Lower leg skin (tissue), 4 donors: ENCODE measurements around the gene PCGF5. TPM values are rescaled to one million over a fixed set of nuclear protein-coding genes. Genes with fewer than 3 reads are reported as not detected.

Source experiments
- DNase-seq, 2 donors: peaks; one replicate each; pipeline ENCODE4 v3.0.0-alpha.2; 2019; ENCODE audit warnings: low spot score in 2 of 2
- H3K4me3 ChIP-seq: fragments of 200-600 bp; sonication (generic); 2 replicates; pipeline ENCODE4 v1.5.1; 2017; ENCODE audit warnings: mild to moderate bottlenecking, low read depth; ENCODE audit not compliant: poor library complexity, severe bottlenecking
- CTCF ChIP-seq, 3 donors: fragments of 450-650 bp; IDR thresholded peaks; one replicate each; pipeline ENCODE4 v1.5.1; 2016; ENCODE audit warnings: antibody characterized with exemption in 3 of 3, mild to moderate bottlenecking in 3 of 3, moderate library complexity in 2 of 3
- POLR2A ChIP-seq, 2 donors: fragments of 450-650 bp; IDR thresholded peaks; one replicate each; pipeline ENCODE4 v1.6.1; 2016 to 2017; ENCODE audit warnings: antibody characterized with exemption in 2 of 2, mild to moderate bottlenecking in 1 of 2, moderate library complexity in 1 of 2
- WGBS, 2 donors: methylation state at CpG; one replicate each; pipeline ENCODE4 v1.1.5; 2018; 5-methylcytosine and 5-hydroxymethylcytosine counted together
- intact Hi-C: fragments of 100-400 bp; cut with DNase I; formaldehyde crosslinking; loops from one replicate; pipeline ENCODE4 v1.15.0; 2023; ENCODE audit warnings: low total_unique reads
- total RNA-seq, 4 donors: library from RNA; depleted of rRNA; stranded (reverse); fragments of >200 nt; gene quantifications; one replicate each; pipeline ENCODE4 v1.1.0, GENCODE V29; 2016

PCGF5 gene
- total RNA-seq, 4 donors from 2014 or later: 16.4 to 43.4 (median 28.3) TPM

- WGBS, 2 donors: 69 to 72% methylated on average over 2 of the region's 2 CpGs
- H3K4me3 ChIP-seq: no peak overlapping the region
- TF ChIP-seq POLR2A (IDR thresholded peaks at IDR 0.05): no peak
- no peak for TF ChIP-seq CTCF (IDR thresholded peaks at IDR 0.05)
- intact Hi-C loops: no loop called here
- DNase-seq: no peak
These were observed 24.0 kb upstream of the PCGF5 start for GRCh38 chr10:91196268-91197048.

DNA sequence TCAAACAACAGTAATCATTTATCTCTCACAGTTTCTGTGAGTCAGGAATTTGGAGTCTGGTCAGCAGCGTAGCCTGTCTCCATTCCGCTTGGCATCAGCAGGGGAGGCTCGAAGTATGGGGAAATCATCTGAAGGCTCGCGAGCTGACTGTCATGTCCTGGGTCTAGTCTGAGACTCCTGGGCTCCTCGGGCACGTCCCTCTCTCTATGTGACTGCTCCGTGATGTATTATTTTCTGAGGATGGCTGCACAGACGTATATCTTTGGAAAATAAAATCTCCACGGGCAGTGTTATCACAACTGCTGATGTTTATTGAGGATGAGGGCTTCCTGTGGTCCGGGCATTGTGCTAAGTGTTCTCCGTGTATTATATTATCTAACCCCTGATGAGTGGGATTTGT is 23.3 kb upstream of the PCGF5 start:
- intact Hi-C loops: no loop called here
- 89% methylated on average over 12 of the region's 12 CpGs for WGBS, 2 donors

DNA sequence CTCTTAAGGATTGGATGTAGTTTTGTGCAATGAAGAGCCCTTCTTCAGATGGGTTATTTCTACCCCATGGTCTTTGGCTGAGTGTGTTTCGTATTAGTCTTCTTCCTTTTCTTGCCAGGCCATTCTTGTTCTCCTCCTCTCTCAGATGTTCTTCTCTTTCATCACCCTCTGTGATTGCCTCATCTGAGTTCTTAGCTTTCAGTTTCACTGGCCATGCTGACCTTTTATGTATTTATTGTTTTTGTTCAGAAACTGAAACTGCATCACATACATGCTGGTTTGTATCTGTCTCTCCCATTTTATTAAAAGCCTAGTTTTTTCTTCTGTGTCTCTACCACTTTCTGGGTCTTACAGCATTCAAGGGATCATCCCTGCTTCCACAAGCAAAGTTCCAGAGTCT is 21.7 kb upstream of the PCGF5 start:
- peak in 1 of 2 donors; percentile 36 for DNase-seq
- H3K4me3 ChIP-seq: no peak overlapping the region
- WGBS, 2 donors: 33 to 53% methylated on average over 1 of the region's 1 CpG
- intact Hi-C loops: no loop called here
- TF ChIP-seq POLR2A (IDR thresholded peaks at IDR 0.05): no peak
- TF ChIP-seq CTCF (IDR thresholded peaks at IDR 0.05): no peak

More for the DNA sequence above, 23.3 kb upstream of the PCGF5 start:
- DNase-seq: no peak
- TF ChIP-seq POLR2A (IDR thresholded peaks at IDR 0.05) (no peak), CTCF (IDR thresholded peaks at IDR 0.05) (no peak)
- no peak overlapping the region for H3K4me3 ChIP-seq

- H3K4me3 ChIP-seq: no peak overlapping the region
- TF ChIP-seq CTCF (IDR thresholded peaks at IDR 0.05) (no peak), POLR2A (IDR thresholded peaks at IDR 0.05) (no peak)
- WGBS, 2 donors: 68 to 75% methylated on average over 5 of the region's 5 CpGs
- DNase-seq: no peak
- intact Hi-C loops: no loop called here
These were observed 19.9 kb upstream of the PCGF5 start for GRCh38 chr10:91200314-91201212.

DNA sequence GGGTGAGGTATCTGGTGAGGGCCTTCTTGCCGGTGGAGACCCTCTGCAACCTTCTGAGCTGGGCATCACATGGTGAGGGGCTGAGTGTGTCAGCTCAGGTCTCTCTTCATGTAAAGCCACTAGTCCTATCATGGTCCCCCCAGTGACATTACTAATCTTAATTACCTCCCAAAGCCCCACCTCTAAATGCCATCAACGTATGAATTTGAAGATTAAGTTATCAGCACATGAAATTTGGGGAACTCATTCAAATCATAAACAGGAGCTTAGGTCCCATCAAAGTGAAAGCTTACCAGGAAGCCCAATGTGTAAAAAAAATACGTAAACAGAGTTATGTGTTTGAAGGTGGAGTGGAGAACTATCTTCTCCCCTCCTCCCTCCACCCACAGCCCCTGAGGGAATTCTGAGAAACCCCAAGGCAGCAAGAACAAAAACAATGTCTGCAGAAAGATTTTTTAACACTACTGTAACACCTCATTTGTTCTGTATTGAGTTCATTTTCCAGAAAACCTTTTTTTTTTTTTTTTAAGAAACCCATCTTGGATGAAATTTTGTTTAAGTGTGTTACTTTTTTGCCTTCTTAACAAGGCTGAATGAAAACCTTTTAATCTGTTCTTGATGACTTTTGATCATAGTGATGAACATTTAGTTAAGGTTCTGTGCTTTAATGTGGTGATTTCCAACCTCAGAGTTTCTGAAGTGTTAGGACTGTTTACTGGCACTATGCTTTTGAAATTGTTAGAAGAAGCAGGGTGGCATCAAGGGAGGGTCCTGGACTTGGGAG is 19.1 kb upstream of the PCGF5 start:
- 68 to 73% methylated on average over 3 of the region's 3 CpGs for WGBS, 2 donors
- DNase-seq: no peak
- no peak overlapping the region for H3K4me3 ChIP-seq
- TF ChIP-seq CTCF (IDR thresholded peaks at IDR 0.05) (no peak), POLR2A (IDR thresholded peaks at IDR 0.05) (no peak)
- intact Hi-C loops: no loop called here
